Activated CD8-positive, alpha-beta memory T cell treated with anti-CD3 and anti-CD28 coated beads for 48 hours (primary cell): ENCODE measurements around the gene UBALD1.

Experiments
- DNase-seq, 3 experiments: peaks; one replicate each; pipeline ENCODE4 v3.0.0-alpha.2; 2020; ENCODE audit warnings: low read depth in 2 of 3, low spot score in 2 of 3

The UBALD1 gene

DNA sequence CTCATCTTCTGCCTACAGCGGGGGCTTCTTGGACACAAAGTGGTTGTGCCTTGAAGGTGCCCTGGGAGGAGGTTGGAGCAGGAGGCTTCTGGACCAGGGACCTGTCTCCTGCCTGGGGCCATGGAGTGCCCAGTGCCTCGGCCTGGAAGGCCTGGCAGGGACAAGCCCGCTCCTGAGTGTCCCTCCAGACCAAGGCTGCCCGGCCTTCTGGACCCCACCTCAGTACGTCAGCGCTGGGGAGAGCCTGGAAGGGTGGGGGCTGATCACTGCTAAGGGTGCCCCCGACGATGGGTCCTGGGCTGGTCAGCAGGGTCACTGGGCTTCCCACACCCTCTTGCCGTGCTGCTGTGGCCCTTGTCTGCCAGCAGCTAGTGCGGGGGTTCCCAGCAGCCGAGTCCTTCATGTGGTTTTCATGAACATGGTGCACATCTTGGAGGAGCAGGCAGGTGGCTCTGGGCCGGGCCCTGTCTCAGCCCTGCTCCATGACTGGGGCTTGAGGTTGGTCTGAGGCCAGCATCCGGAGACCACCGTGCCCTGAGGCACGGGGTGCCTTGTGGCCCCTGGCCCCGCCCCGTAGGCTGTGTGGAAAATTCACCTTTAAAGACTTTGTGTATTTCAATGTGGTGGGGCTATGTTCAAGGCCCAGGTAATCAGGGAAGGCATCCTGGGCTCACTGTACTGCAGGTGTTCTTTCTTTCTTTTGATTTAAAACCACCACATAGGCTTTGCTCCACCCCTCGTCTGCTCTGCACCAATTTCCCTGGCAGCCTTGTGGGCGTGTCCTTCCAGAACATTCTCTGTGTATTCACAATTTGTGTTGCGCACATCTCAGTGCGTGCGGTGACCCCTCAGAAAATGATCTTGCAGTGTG, 32.3 kb upstream of the UBALD1 start:
- DNase-seq = no peak

DNA sequence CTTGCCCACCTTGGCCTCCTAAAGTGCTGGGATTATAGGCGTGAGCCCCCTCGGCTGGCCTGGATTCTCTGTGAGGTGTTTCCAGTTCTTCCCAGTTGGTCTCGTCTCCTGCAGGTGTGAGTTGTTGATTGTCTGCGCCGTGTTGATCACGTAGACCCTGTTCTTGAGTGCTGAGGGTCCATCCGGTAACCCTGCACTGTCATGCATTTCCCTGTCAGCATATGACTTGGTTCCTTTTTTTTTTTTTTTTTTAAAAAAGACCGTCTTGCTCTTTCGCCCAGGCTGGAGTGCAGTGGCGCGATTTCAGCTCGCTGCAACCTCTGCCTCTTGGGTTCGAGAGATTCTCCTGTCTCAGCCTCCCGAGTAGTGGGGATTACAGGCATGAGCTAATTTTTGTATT, 27.2 kb upstream of the UBALD1 start:
- no peak for DNase-seq

DNA sequence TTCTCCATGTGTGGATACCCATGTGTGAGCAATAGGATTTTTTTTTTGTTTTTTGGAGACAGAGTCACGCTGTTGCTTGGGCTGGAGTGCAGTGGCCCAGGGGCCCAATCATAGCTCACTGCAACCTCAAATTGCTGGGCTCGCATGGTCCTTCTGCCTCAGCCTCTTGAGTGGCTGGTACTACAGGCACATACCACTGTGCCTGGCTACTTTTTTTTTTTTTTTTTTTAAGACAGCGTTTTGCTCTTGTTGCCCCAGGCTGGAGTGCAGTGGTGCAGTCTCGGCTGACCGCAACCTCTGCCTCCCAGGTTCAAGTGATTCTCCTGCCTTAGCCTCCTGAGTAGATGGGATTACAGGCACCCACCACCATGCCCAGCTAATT, 26.6 kb upstream of the UBALD1 start:
- DNase-seq = no peak

DNA sequence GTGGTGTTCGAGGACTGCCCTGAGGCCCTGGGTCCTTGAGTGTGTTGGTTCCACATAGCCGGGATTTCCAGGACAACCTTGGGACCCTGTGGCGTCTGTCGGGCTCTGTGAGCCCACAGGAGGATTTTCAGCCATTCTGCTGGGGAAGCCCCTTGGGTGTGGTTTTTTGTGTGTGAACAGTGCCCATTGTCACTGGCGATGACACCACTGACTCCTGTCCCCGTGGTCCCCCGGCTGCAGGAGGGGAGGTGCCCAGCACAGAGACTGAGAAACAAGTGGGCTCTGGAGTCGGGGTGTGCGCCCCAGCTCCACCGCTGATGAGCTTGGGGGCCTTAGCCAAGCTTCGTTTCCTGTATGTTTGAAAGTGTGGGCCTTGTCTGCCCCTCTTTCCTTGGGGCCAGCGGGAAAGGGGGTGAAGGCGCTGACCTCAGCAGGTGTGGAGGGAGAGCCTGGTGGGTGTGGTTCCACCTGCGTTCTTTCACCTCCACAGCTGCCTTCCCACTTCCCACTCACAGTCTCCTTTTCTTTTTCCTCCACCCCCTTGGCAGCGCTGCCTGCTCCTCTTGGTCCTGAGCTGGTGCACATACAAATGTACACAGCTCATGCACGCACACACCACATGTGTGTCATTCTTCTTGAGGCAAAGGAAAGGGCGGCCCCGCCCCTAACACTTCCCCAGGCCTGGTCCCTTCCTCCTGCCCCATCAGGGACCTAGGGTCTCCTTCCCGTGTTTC, 26.1 kb upstream of the UBALD1 start:
- no peak for DNase-seq

DNA sequence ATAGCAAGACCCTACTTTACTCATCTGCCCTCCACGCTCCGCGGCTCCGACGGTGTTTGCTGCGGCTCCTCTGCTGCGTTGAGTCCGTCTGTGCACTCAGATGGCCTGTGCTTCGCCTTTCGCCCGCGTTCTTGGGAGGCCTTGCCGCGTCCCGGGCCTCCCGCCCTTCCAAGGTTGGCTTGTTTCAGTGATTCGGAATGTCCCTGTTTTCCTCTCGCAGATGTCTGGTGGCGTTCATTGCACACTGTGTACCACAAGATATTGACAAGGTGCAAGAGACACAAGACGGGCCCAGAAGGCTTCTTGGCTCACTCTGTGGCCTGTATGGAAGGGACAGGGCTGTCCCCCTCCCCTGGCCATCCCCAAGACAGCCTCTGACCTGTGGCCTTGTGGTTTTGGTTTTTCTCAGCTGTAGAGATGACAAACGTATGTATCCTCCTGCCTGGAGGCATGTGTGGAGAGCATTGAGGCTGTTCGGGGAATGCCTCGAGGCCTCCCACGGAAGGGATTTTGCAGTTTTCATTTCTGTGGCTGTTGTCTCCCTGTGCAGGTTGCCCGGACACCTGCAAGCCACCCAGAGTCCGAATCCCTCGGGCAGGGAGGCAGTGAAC, 25.3 kb upstream of the UBALD1 start:
- no peak for DNase-seq

DNA sequence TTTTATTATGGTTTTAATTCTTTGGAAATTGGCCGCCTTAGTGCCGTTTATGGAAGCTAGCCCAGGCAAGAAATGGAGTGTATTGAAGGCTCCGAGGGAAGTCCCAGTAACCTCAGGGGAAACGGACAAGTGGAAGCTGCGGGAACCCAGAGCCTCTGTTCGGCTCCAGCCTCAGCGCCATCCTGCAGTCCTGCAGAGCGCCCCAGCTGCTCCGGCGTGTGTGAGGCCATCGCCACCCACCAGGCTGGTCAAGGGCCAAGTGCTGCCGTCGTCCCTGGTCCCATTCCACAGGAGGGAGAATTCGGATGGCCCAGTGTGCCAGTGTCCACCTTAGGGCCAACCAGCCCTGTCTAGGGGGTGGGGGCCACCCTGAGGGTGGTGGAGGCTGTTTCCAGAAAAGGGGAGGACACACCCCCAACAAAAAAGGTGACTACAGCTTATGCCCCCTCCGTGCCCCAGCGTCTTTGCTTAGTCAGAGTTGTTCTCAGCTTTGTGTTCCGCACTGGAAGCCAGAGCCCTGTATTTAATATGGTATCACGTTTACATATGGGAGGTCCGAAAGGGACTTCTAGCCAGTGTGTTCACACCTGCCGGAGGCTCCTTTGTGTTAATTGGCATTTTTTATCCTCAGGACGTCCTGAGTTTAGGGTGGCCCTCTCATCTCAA, 22.9 kb upstream of the UBALD1 start:
- no peak for DNase-seq

DNA sequence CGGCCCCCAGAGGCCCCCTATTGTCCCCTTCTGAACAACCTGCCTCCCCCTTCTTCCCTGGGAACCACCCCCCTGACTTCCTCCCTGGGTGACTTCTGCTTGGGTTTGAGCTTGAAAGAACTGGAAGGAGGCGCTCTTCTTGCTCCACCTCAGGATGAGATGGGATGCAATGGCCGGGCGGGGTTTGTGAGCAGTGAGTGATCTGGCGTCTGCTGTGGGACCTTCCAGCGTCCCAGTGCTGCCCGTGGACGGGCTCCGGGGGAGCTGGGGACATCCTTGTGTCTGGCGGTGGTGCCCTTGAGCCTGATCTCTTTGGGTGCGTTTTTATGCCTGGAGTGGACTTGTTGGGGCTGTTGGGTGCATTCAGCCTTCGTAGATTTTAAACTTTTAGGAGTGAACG, 21.5 kb upstream of the UBALD1 start:
- no peak for DNase-seq

DNA sequence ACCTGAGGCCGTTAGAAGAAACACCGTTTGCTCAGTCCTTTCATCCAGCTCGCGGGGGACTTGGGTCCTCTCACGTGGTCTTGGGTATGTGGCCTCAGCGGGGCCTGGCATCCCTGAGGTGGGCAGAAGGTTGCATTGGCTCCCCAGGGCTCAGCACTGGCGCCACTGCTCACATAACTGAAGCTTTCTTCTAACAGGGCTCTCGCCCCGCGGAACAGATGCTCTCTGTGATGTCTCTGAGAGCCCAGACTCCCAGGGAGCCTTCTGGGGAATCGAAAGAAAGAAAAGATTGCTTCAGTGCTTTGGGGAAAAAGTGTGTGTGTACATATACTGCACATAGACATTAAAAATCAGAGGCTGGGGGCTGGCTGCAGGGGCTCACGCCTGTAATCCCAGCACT, 20.1 kb upstream of the UBALD1 start:
- DNase-seq = no peak

DNA sequence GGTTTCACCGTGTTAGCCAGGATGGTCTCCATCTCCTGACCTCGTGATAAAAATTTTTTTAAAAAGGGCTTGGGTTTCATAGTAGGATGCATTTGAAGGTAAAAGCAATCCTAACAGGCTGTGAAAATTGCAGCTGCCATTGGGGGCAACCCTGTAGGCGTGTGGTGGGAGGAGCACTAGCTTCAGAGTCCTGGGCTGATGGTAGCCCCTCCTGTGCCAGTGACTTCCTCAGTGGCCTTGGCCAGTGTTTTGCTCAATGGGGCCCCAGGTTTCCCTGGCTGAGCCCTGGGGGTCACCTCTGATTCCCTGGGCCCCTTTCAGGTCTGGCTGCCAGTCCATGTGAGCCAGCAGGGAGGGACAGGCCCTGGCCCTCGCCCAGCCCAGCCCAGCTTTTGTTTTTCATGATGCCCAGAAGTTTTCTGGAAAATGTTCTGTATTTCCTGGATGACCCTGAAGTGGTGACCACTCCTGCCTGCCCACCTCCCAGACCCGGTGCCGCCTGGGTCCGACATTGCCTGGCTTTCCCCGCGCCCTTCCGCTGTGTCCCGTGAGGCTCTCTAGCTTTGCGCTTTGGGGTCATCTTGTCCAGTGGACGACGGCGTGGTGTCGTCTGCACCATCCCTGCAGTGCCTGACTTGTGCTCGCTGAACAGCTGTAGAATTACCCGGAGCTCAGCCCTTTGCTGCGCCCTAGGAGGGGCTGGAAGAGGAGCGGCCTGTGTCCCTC, 19.4 kb upstream of the UBALD1 start:
- DNase-seq = no peak

DNA sequence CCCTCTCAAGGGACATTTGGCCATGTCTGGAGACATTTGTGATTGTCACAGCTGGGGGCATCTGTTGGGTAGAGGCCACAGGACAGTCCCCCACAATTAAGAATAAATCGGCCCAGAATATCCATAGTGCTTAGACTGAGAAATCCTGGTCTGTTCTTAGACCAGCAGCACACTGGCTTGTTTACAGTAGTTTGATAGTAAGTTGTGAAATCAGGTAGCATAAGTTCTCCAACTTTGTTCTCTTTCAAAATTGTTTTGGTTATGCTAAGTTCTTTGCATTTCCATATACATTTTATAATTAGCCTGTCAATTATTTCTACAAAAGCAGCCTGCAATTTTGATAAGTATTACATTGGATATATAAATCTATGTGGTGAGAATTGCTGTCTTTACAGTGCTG, 16.8 kb upstream of the UBALD1 start:
- no peak for DNase-seq

DNA sequence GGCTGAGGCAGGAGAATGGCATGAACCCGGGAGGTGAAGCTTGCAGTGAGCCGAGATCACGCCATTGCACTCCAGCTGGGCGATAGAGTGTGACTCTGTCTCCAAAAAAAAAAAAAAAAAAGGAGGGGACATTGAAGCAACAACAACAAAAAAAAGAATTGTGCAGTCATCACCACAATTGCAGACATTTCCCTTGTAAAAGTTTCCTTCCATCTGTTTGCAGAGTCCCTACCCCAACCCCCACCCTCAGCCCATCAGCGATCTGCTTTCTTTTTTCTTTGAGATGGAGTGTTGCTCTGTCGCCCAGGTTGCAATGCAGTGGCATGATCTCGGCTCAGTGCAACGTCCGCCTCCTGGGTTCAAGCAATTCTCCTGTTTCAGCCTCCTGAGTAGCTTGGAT, 13.6 kb upstream of the UBALD1 start:
- DNase-seq = no peak

DNA sequence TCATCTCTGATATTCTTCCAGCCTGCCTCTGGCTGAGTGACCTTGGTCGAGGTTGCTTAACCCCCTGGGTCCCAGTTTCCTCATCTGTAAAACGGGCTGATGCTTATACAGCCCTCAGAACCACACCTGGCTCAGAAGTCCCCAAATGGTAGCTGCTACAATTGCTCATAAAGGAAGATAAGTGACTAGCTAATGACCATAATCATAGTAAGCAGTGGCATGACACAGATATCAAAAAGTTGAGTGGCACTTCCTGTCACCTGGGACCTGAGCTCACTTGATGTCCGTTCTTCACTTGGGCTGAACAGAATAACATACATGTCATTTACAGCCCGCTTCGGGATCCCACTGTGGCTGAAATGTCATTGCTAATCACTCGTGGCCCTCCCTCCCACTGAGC, 11.7 kb upstream of the UBALD1 start:
- no peak for DNase-seq

DNA sequence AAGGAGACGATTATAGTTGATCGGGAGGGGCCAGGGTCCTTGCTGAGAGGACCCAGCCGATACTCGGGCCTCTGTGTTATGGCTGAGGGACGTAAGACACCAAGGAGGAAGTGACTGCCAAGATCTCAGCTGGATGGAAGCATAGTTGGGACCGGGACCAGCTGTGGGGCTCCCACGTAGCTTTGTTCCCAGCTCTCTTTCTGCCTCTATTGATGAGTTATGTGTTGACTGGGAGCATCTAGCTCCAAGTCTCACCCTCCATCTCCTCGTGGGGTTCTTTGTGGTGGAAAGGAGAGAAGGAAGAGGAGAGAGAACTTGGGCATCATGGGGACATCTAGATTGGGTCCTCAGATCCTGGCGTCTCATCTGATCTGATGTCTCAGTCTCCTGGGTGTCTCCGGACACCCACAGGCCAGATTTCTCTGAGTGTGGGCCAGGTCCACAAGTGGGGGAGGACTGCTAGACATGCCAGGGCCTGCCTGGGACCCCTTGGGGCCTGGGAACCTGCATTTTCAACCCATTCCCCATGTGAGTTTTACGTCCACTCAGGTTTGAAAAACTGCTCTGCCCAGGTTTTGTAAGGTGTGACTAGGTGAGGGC, 11.0 kb upstream of the UBALD1 start:
- no peak for DNase-seq

DNA sequence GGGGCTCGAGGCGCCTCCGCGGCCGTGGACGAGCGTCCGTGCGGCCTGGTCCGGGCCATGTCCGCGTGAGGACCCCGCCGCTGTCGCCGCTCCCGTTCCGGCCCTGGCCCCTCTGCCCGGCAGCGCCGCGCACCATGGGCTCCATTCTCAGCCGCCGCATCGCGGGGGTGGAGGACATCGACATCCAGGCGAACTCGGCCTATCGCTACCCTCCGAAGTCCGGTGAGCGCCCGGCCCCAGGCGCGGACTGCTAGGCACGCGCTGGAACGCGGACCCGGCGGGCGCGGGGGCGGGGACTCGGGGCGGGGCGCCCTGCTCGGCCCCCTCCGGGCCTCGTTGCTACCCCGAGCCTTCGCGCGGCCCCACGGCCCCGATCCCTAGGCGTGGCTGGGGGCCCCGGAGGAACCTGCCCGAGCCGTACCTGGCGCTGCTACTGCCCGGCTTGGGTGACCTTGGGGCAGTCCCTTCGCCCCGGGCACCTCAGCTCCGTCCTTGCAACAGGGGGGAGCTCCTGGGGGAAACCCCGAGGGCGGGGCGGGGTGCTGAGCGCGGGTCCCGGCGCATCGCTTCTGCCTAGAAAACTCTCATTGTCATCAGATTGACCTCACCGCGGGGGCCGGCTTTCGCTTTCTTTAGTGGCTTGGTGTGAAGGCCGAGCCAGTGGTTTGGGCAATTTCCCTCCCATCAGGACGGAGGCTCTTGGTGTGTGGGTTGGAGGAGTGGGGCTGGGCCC, 10.3 kb upstream of the UBALD1 start:
- peak; percentile 60 to 74 (median 69) for DNase-seq

DNA sequence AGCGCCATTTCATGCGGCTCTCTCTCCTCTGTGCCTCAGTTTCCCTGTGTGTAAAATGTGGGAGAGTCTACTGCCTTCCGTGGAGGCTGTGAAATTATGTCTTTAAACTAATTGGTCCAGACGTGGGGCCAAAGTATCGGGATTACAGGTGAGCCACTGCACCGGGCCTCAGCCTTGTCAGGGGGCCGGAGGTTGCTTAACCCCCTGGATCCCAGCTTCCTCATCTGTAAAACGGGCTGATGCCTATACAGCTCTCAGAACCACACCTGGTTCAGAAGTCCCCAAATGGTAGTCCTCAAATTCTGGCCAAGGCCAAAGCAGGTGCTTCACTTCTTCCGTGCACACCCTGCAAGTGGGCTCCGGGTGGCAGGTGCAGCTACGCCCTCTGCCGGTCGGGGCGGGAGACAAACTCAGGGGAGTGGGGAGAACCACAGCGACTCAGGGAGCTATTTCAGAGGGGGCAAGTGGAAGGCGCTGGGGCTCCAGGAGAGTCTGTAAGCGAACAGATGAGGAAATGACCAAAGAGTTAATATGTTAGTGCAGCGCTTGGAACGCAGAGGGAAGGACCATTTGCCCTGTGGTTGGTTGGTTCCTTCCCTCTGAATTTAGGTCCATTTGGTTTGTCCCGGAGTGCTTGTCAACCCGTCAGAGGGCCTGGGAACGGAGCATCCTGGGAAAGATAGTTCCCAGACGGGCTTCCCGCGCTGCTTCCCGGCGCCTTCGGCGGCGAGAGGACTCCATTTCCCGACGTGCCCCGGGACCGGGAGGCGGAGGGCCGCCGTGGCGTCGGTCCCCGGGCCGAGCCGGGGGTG, 9.5 kb upstream of the UBALD1 start, which contains the start of gene MGRN1:
MGRN1 (plus strand) TSS at position 812 of the 812 bp plus-strand sequence. CDS start 135 bp downstream, outside the sequence.
- DNase-seq = peak; percentile 71 to 82 (median 72)

DNA sequence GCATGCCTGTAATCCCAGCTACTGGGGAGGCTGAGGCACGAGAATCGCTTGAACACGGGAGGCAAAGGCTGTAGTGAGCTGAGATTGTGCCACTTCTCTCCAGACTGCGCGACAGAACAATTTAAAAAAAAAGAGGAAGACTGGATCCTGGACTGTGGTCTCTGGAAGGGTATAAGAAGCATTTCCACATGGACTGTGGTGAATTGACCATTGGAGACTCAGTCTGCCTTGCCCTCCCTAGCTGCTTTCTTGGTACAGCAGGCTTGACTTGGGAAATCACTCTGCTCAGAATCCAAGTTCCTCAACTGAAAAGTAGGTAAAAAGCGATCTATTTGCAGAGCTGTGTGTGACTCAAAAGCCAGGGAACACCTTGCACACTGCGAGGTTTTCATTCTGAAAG, 8.9 kb upstream of the UBALD1 start:
- no peak for DNase-seq

DNA sequence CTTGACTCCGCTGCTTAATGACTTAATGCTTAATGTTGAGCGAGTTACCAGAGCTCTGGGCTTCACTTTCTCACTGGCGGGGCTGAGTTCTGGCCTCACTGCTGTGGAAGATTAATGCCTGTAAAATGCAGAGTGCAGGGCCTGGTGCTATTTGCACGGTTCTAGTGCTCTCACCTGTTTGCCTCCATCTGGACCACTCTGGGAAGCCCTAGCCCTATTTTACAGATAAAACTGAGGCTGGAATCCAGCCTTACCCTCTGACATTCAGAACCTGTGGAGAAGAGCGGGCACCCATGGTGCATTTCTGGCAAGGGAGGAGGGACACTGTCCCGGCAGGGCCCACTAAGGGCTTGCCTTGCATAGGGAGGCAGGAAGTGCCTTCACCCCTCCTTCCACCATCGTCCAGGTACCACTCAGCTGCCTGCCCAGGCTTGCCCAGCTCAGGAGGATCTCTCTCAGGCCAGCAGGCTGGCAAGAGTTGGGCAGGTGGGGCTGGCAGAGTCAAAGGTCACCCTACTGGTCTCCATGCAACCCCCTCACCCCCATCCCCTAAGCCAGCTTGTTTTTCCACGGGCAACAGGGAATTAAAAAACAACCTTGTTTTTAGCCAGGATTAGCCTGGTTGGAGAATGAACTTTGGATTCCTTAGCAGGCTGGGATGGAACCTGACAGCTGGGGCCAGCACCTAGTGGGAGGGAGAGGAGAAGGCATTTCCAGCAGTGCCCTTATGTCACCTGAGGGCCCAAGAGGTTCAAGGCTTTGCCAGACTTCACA, 4.1 kb upstream of the UBALD1 start:
- DNase-seq = no peak

DNA sequence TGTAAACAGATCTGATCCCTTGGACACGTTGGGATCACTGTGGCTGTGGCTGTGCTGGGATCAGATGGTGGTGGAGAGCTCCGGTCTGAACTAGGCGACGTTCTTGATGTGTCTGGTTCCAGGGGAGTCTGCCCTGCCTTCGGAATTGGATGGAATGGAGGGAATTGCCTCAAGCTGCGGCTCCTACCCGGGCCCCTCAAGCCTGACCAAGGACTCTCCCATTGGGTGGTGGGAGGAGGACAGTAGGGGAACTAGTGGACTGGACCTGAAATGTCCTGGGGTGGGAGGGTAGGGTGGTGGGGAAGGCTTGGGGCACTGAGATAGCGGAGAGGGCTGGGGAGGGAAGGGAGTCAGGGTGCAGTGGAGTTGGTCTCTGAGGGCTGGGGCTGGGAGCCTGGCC, 3.2 kb upstream of the UBALD1 start:
- DNase-seq = no peak
